Cardiac muscle cell (in vitro differentiated cells and primary cell): Measurements from ENCODE around the gene CHCHD3. TPM values are rescaled to one million over a fixed set of nuclear protein-coding genes. Genes with fewer than 3 reads are reported as not detected.

Experiments used
- DNase-seq, 2 donors: peaks; one replicate each; pipeline versions ENCODE4 v3.0.0 to v3.0.0-alpha.2; 2010 to 2017; ENCODE audit warnings: low read depth in 1 of 2, low spot score in 1 of 2
- H3K27ac ChIP-seq: fragments of 200-600 bp; sonication (generic); 2 replicates; pipeline ENCODE4 v1.5.1; 2016
- H3K27me3 ChIP-seq: fragments of 200-600 bp; sonication (generic); 2 replicates; pipeline ENCODE4 v1.6.0; 2016; ENCODE audit warnings: control low read depth
- H3K36me3 ChIP-seq: fragments of 200-600 bp; sonication (generic); 2 replicates; pipeline ENCODE4 v1.5.1; 2016; ENCODE audit warnings: control low read depth
- H3K4me1 ChIP-seq: fragments of 200-600 bp; sonication (generic); 2 replicates; pipeline ENCODE4 v1.8.1; 2017; ENCODE audit warnings: low read depth, mild to moderate bottlenecking, mixed run types
- H3K4me3 ChIP-seq: fragments of 200-600 bp; sonication (generic); 2 replicates; pipeline ENCODE4 v1.5.1; 2016; ENCODE audit warnings: mild to moderate bottlenecking
- H3K9me3 ChIP-seq: fragments of 200-600 bp; sonication (generic); 2 replicates; pipeline ENCODE4 v1.5.1; 2017; ENCODE audit warnings: low read depth, mild to moderate bottlenecking, control low read depth
- polyA plus RNA-seq: library from polyadenylated mRNA; unstranded; fragments of >200 nt; fragmentation: Nextera tagmentation; extraction: Ambion mirVana; gene quantifications from 2 replicates; pipeline ENCODE4 v1.2.1, GENCODE V29; 2016
- total RNA-seq: library from RNA; depleted of rRNA; stranded (reverse); fragments of >200 nt; gene quantifications from 2 replicates; pipeline ENCODE4 v1.2.3, GENCODE V29; 2016
- TF ChIP-seq, protein P1 (sequence below): IDR thresholded peaks from 2 replicates; pipeline ENCODE4 v1.5.1; 2012; ENCODE audit warnings: low read depth, mild to moderate bottlenecking, low read length

CHCHD3 gene
- total and polyA plus RNA-seq, 2 experiments from 2014 or later = 95.1 to 127 TPM

DNA sequence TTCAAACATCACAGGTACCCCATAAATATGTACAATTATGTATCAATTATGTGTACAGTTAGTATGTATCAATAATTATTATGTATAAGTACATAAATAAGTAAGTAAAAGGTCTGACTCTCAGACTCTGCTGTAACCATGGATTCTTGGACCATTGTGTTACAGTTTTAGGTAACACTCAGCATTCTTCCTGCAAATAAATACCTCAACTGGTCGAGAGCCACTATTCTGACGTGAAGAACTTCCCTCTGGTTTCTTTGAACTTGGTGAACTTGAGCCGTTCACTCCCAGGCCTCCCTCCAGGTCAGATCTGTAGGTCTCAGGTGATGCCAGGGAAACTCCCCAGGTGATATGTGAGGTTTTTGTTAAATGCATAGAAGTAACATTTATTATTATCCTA is 313.8 kb downstream of the CHCHD3 start:
- no peak for DNase-seq
- TF ChIP-seq, protein P1, sequence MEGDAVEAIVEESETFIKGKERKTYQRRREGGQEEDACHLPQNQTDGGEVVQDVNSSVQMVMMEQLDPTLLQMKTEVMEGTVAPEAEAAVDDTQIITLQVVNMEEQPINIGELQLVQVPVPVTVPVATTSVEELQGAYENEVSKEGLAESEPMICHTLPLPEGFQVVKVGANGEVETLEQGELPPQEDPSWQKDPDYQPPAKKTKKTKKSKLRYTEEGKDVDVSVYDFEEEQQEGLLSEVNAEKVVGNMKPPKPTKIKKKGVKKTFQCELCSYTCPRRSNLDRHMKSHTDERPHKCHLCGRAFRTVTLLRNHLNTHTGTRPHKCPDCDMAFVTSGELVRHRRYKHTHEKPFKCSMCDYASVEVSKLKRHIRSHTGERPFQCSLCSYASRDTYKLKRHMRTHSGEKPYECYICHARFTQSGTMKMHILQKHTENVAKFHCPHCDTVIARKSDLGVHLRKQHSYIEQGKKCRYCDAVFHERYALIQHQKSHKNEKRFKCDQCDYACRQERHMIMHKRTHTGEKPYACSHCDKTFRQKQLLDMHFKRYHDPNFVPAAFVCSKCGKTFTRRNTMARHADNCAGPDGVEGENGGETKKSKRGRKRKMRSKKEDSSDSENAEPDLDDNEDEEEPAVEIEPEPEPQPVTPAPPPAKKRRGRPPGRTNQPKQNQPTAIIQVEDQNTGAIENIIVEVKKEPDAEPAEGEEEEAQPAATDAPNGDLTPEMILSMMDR = no peak
- Histone ChIP-seq H3K27me3 (no peaks in the 10 kb centered on the region), H3K4me3 (no peak overlapping the region), H3K4me1 (no peaks in the 10 kb centered on the region), H3K36me3 (no peaks in the 10 kb centered on the region), H3K9me3 (no peaks in the 10 kb centered on the region), H3K27ac (no peak overlapping the region)

DNA sequence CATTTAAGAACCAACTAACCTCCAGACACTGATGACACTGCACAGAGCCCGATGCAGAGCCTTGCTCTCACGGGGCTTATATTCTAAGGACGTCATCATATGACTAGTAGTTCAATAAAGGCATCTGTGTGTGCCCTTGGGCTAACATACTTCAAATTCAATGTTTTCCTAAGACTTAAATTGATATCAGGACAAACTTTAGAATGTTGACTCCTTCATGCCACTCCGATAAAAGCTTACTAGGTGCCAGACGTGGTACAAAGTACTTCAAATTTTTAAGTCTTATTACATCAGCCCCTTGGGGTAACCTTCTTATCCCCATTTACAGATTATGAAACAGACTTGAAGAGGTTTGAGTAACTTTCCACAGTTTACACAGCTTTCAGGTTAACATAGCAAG is 314.5 kb downstream of the CHCHD3 start:
- Histone ChIP-seq H3K4me3 (no peak overlapping the region), H3K9me3 (no peaks in the 10 kb centered on the region), H3K4me1 (no peaks in the 10 kb centered on the region), H3K36me3 (no peaks in the 10 kb centered on the region), H3K27ac (no peak overlapping the region), H3K27me3 (no peaks in the 10 kb centered on the region)
- no peak for DNase-seq
- TF ChIP-seq, protein P1 = no peak

DNA sequence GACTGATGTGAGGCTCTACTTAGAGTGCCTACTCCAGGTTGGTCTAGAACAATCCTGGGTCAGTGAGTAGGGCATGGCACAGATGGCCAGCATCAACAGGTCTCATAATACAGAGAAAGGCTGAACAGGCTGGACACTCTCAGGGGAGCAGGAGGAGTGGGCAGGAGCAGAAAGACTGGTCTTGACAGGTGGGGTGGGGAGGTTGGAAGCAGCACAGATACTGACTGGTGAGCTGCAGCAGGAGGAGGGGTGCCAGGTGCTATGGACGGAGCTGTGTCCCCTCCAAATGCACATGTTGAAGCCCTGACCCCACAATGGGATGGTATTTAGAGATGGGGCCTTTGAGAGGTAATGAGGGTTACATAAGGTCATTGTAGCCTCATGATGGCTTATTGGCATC is 315.2 kb downstream of the CHCHD3 start:
- TF ChIP-seq, protein P1 = no peak
- H3K36me3 ChIP-seq = no peaks in the 10 kb centered on the region
- no peak overlapping the region for H3K27ac ChIP-seq
- DNase-seq = no peak
- no peaks in the 10 kb centered on the region for H3K9me3 ChIP-seq
- no peaks in the 10 kb centered on the region for H3K4me1 ChIP-seq
- H3K4me3 ChIP-seq = no peak overlapping the region
- no peaks in the 10 kb centered on the region for H3K27me3 ChIP-seq

DNA sequence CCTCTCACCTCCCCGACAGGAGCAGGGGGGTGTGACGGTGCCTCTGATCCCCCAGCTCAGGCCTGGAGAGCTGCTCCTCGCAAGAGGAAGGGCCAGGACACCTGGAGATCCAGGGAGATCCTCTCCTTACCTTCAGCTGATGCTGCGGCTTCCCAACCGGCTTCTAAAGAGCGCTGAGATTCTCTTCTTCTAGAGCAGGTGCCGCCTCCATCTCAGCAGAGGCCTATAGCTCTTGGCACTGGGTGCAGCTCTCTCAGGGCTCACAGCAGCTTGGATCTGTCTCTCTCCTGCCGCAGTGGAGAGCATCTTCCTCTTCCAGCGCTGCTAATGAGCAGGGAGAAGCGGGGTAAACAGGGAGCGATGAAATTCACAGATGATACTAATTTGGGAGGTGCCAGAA is 316.0 kb downstream of the CHCHD3 start:
- Histone ChIP-seq H3K27me3 (no peaks in the 10 kb centered on the region), H3K4me1 (no peaks in the 10 kb centered on the region), H3K36me3 (no peaks in the 10 kb centered on the region), H3K9me3 (no peaks in the 10 kb centered on the region), H3K4me3 (no peak overlapping the region), H3K27ac (no peak overlapping the region)
- TF ChIP-seq, protein P1 = no peak
- DNase-seq = no peak

DNA sequence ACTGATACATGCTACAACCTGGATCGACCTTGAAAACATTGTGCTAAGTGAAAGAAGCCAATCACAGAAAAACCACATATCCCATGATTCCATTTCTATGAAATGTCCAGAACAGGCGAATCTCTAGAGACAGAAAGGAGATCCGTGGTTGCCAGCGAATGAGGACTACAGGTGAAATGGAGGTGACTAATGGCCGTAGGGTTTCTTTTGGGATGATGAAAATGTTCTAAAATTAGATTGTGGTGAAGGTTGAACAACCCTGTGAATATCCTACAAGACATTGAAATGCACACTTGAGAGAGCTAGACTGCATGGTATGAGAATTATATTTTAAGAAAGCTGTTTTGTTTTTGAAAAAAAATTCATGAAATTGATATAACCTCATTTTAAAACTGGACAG is 317.1 kb downstream of the CHCHD3 start:
- Histone ChIP-seq H3K27me3 (no peaks in the 10 kb centered on the region), H3K9me3 (no peaks in the 10 kb centered on the region), H3K36me3 (no peaks in the 10 kb centered on the region), H3K4me3 (no peak overlapping the region), H3K27ac (no peak overlapping the region), H3K4me1 (no peaks in the 10 kb centered on the region)
- TF ChIP-seq, protein P1 = no peak
- no peak for DNase-seq

DNA sequence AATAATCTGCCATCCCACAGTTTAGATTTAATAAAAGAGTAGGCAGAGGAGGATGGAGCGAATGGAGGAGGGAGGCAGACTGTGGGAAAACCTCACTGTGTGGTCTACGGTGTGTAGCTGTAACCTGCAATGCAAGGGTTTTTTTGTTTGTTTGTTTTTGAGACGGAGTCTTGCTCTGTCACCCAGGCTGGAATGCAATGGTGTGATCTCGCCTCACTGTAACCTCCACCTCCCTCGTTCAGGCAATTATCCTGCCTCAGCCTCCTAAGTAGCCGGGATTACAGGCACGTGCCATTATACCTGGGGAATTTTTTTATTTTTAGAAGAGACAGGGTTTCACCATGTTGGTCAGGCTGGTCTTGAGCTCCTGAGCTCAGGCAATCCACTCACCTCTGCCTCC is 321.0 kb downstream of the CHCHD3 start:
- Histone ChIP-seq H3K4me3 (no peak overlapping the region), H3K27ac (no peak overlapping the region), H3K9me3 (no peaks in the 10 kb centered on the region), H3K27me3 (no peaks in the 10 kb centered on the region), H3K4me1 (no peaks in the 10 kb centered on the region), H3K36me3 (no peaks in the 10 kb centered on the region)
- TF ChIP-seq, protein P1 = no peak
- DNase-seq = no peak
